Fibroblast of lung (primary cell): ENCODE measurements around the gene NCF4. TPM values are rescaled to one million over a fixed set of nuclear protein-coding genes. Genes with fewer than 3 reads are reported as not detected.

Source experiments
- DNase-seq, 2 donors: peaks; one replicate each; pipeline versions ENCODE4 v3.0.0 to v3.0.0-alpha.2; 2010; ENCODE audit warnings: low read depth in 2 of 2
- H2AFZ ChIP-seq: 2 replicates; pipeline ENCODE4 v1.5.1; 2012; ENCODE audit warnings: low read length, control low read depth, inconsistent platforms
- H3K27ac ChIP-seq: 2 replicates; pipeline ENCODE4 v1.5.1; 2011; ENCODE audit warnings: low read length, control low read depth; ENCODE audit not compliant: insufficient read depth
- H3K27me3 ChIP-seq: 2 replicates; pipeline ENCODE4 v1.5.1; 2011; ENCODE audit warnings: mild to moderate bottlenecking, low read length; ENCODE audit not compliant: control insufficient read depth, insufficient read depth
- H3K36me3 ChIP-seq: 2 replicates; pipeline ENCODE4 v1.5.1; 2011; ENCODE audit warnings: low read length; ENCODE audit not compliant: control insufficient read depth, insufficient read depth
- H3K4me1 ChIP-seq: 2 replicates; pipeline ENCODE4 v1.5.1; 2011; ENCODE audit warnings: low read length; ENCODE audit not compliant: control insufficient read depth, insufficient read depth; ENCODE audit errors: extremely low read depth
- H3K4me2 ChIP-seq: 2 replicates; pipeline ENCODE4 v1.5.1; 2011; ENCODE audit warnings: low read length, control low read depth; ENCODE audit not compliant: insufficient read depth; ENCODE audit errors: extremely low read depth
- H3K4me3 ChIP-seq, 4 experiments: fragments of 200-600 bp in 1 of 4; sonication (generic) in 1 of 4; replicated peaks in 1 of 4; 2 replicates each; pipeline ENCODE4 v1.5.1; 2011 to 2016; ENCODE audit warnings: low read length in 4 of 4, low read depth in 3 of 4, mild to moderate bottlenecking in 3 of 4, control low read depth in 2 of 4, inconsistent platforms in 1 of 4, mixed read lengths in 1 of 4; ENCODE audit not compliant: insufficient read depth in 1 of 4; ENCODE audit errors: control extremely low read depth in 1 of 4
- H3K79me2 ChIP-seq: 2 replicates; pipeline ENCODE4 v1.5.1; 2012; ENCODE audit warnings: mild to moderate bottlenecking, low read length, inconsistent platforms; ENCODE audit not compliant: control insufficient read depth, insufficient read depth
- H3K9ac ChIP-seq: 2 replicates; pipeline ENCODE4 v1.5.1; 2011; ENCODE audit warnings: mild to moderate bottlenecking, low read length, control low read depth; ENCODE audit not compliant: insufficient read depth
- H3K9me3 ChIP-seq: 2 replicates; pipeline ENCODE4 v1.5.1; 2012; ENCODE audit warnings: low read depth, low read length; ENCODE audit not compliant: control insufficient read depth, insufficient read depth
- H4K20me1 ChIP-seq: 2 replicates; pipeline ENCODE4 v1.5.1; 2011; ENCODE audit warnings: low read length; ENCODE audit not compliant: control insufficient read depth, insufficient read depth; ENCODE audit errors: extremely low read depth
- CTCF ChIP-seq, 2 donors: IDR thresholded peaks in 1 of 2; conservative IDR thresholded peaks in 1 of 2; 1 replicate in 1 of 2; 2 replicates in 1 of 2; pipeline ENCODE4 v1.5.1; 2011 to 2012; ENCODE audit warnings: low read length in 2 of 2, control low read depth in 1 of 2, inconsistent platforms in 1 of 2, low read depth in 1 of 2, mild to moderate bottlenecking in 1 of 2
- EZH2 ChIP-seq: IDR thresholded peaks from 2 replicates; pipeline ENCODE4 v1.5.1; 2012; ENCODE audit warnings: low read length, control low read depth, mild to moderate bottlenecking; ENCODE audit errors: missing control alignments
- polyA plus RNA-seq, 2 donors: library from polyadenylated mRNA; depleted of rRNA in 1 of 2; stranded (reverse) in 1 of 2; unstranded in 1 of 2; fragments of >200 nt; gene quantifications; 2 replicates each; pipeline ENCODE4 v1.2.1, GENCODE V29; 2011 to 2012; ENCODE audit warnings: missing spikeins in 1 of 2
- total RNA-seq: library from RNA; depleted of rRNA; stranded (reverse); fragments of >200 nt; gene quantifications from 2 replicates; pipeline ENCODE4 v1.2.1, GENCODE V29; 2014

Gene NCF4
- total and polyA plus RNA-seq, 2 donors (not counting 1 experiment from before 2014, with no cell fraction given), result not detected

GRCh38 chr22:36867695-36868094, 6.9 kb downstream of the NCF4 start:
- no peaks in the 10 kb centered on the region for H3K79me2 ChIP-seq
- H3K36me3 ChIP-seq, result no peaks in the 10 kb centered on the region
- H4K20me1 ChIP-seq, result no peaks in the 10 kb centered on the region
- no peak overlapping the region for H3K4me3 ChIP-seq
- H3K9me3 ChIP-seq, result no peaks in the 10 kb centered on the region
- no peak for DNase-seq
- TF ChIP-seq CTCF (conservative IDR thresholded peaks at IDR 0.05 in 1 of 2, IDR thresholded peaks at IDR 0.05 in 1 of 2; ENCODE audit: low read depth in 1 of 2, low read length in 2 of 2) (no peak), EZH2 (no peak)
- H3K4me2 ChIP-seq, result no peak overlapping the region
- no peaks in the 10 kb centered on the region for H3K4me1 ChIP-seq
- no peak overlapping the region for H2AFZ ChIP-seq
- no peak overlapping the region for H3K27ac ChIP-seq
- no peaks in the 10 kb centered on the region for H3K27me3 ChIP-seq
- no peak overlapping the region for H3K9ac ChIP-seq

- no peaks in the 10 kb centered on the region for H3K36me3 ChIP-seq
- H2AFZ ChIP-seq, result no peak overlapping the region
Observed at GRCh38 chr22:36868546-36869181, 7.9 kb downstream of the NCF4 start.

GRCh38 chr22:36870250-36870649, 9.4 kb downstream of the NCF4 start:
- Histone ChIP-seq H3K9ac (no peak overlapping the region), H2AFZ (no peak overlapping the region), H3K27me3 (no peaks in the 10 kb centered on the region), H4K20me1 (no peaks in the 10 kb centered on the region), H3K36me3 (no peaks in the 10 kb centered on the region), H3K4me2 (no peak overlapping the region), H3K4me3 (no peak overlapping the region), H3K27ac (no peak overlapping the region), H3K9me3 (no peaks in the 10 kb centered on the region), H3K4me1 (no peaks in the 10 kb centered on the region), H3K79me2 (no peaks in the 10 kb centered on the region)
- no peak for DNase-seq
- TF ChIP-seq EZH2, result no peak
- TF ChIP-seq CTCF (conservative IDR thresholded peaks at IDR 0.05 in 1 of 2, IDR thresholded peaks at IDR 0.05 in 1 of 2; ENCODE audit: low read depth in 1 of 2, low read length in 2 of 2), result no peak

More at GRCh38 chr22:36868546-36869181, 7.9 kb downstream of the NCF4 start:
- H3K27ac ChIP-seq, result no peak overlapping the region
- no peak overlapping the region for H3K9ac ChIP-seq
- no peaks in the 10 kb centered on the region for H3K27me3 ChIP-seq
- no peaks in the 10 kb centered on the region for H3K4me1 ChIP-seq
- H3K4me2 ChIP-seq, result no peak overlapping the region
- no peak overlapping the region for H3K4me3 ChIP-seq
- TF ChIP-seq CTCF (conservative IDR thresholded peaks at IDR 0.05 in 1 of 2, IDR thresholded peaks at IDR 0.05 in 1 of 2; ENCODE audit: low read depth in 1 of 2, low read length in 2 of 2) (no peak), EZH2 (no peak)
- no peaks in the 10 kb centered on the region for H3K9me3 ChIP-seq
- DNase-seq, result no peak
- H4K20me1 ChIP-seq, result no peaks in the 10 kb centered on the region
- H3K79me2 ChIP-seq, result no peaks in the 10 kb centered on the region
